ENCODE measurements around the gene ZHX3. TPM values are rescaled to one million over a fixed set of nuclear protein-coding genes. Genes with fewer than 3 reads are reported as not detected.
A peak's percentile ranks its signal among the peaks of the same experiment; 100 is the strongest.

The ZHX3 gene
- polyA plus RNA-seq, 3 donors: 0.58 to 3.2 (median 1.1) TPM

DNA sequence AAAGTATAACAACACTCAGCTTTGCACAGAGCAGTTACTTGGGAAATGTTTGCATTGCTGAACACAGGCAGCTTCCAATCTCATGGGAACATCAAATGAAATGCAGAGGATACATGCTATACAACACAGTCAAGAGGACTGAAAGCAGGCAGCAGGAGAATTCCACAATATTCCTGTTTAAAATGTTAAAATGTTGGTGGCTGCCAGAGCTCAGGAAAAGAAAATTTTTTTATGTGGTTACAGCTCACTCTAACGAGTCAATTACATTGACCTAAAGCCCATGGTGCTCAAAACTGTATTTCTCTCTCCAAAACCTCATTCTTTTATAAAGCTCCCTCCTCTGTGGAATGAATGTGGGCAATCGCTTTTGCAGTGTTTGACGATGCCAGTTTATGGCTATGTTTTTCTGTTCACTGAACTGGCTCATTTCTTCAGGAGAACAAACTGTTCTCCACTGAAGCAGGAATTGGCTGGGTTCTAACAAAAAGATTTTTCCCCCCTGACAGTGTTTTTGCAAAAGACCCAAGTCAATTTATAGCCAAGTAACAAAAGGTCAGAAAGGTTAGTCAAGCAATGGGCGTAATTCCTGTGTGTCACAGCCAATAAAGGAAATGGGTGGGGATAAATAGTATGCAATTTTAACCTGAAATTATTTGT, 69.0 kb downstream of the ZHX3 start:
- no peak overlapping the region for H2AFZ ChIP-seq (ENCODE audit: insufficient read depth, low read depth, low read length, poor library complexity, severe bottlenecking)
- no peak overlapping the region for H3K9ac ChIP-seq (ENCODE audit: insufficient read depth, low read length, poor library complexity, severe bottlenecking)
- WGBS (ENCODE audit: insufficient coverage): no CpG with 5 or more reads among the region's 4 CpGs
- H3K27ac Mint-ChIP-seq: no peak overlapping the region
- peaks cover 15 to 19% of the 10 kb centered on the region in 2 donors for H3K4me1 ChIP-seq (ENCODE audit: control insufficient read depth in 1 of 2, insufficient read depth in 2 of 2, low read length in 2 of 2)
- no peaks in the 10 kb centered on the region for H3K9me3 ChIP-seq (replicated peaks in 1 of 2; ENCODE audit: control insufficient read depth in 1 of 2, insufficient read depth in 1 of 2, low read length in 2 of 2)
- H3K27me3 Mint-ChIP-seq (ENCODE audit: low read depth in 3 of 3): peaks cover 25 to 42% (median 28%) of the 10 kb centered on the region in 3 donors
- no peak overlapping the region for H3K4me3 ChIP-seq (replicated peaks in 1 of 3; ENCODE audit: low read depth in 2 of 3, low read length in 3 of 3)
- H3K27me3 ChIP-seq (ENCODE audit: control insufficient read depth in 2 of 2, insufficient read depth in 2 of 2, low read length in 2 of 2): peaks cover 9 to 19% of the 10 kb centered on the region in 2 donors
- H3K36me3 Mint-ChIP-seq: peaks cover 6 to 21% of the 10 kb centered on the region in 2 donors
- TF ChIP-seq, protein P1, sequence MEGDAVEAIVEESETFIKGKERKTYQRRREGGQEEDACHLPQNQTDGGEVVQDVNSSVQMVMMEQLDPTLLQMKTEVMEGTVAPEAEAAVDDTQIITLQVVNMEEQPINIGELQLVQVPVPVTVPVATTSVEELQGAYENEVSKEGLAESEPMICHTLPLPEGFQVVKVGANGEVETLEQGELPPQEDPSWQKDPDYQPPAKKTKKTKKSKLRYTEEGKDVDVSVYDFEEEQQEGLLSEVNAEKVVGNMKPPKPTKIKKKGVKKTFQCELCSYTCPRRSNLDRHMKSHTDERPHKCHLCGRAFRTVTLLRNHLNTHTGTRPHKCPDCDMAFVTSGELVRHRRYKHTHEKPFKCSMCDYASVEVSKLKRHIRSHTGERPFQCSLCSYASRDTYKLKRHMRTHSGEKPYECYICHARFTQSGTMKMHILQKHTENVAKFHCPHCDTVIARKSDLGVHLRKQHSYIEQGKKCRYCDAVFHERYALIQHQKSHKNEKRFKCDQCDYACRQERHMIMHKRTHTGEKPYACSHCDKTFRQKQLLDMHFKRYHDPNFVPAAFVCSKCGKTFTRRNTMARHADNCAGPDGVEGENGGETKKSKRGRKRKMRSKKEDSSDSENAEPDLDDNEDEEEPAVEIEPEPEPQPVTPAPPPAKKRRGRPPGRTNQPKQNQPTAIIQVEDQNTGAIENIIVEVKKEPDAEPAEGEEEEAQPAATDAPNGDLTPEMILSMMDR (IDR thresholded peaks at IDR 0.05): no peak
- H3K4me3 Mint-ChIP-seq: peak overlapping the region in 1 of 2 donors; percentile 52
- H3K36me3 ChIP-seq (replicated peaks in 1 of 2; ENCODE audit: control insufficient read depth in 1 of 2, insufficient read depth in 2 of 2, low read length in 2 of 2): no peaks in the 10 kb centered on the region
- DNase-seq: no peak
- H3K79me2 ChIP-seq (ENCODE audit: insufficient read depth, low read length): no peaks in the 10 kb centered on the region
- H3K4me1 Mint-ChIP-seq: peaks cover 30% of the 10 kb centered on the region
- H4K20me1 ChIP-seq (ENCODE audit: insufficient read depth, low read length): peaks cover 5% of the 10 kb centered on the region
- peaks cover 0 to 1% (median 0%) of the 10 kb centered on the region in 7 donors for H3K9me3 Mint-ChIP-seq
- no peak overlapping the region for H3K4me2 ChIP-seq (replicated peaks; ENCODE audit: extremely low read depth, low read length, poor library complexity, severe bottlenecking)
- intact Hi-C loops (cut with micrococcal nuclease): no loop called here
- H3K27ac ChIP-seq (ENCODE audit: low read depth in 1 of 2, low read length in 2 of 2): no peak overlapping the region

DNA sequence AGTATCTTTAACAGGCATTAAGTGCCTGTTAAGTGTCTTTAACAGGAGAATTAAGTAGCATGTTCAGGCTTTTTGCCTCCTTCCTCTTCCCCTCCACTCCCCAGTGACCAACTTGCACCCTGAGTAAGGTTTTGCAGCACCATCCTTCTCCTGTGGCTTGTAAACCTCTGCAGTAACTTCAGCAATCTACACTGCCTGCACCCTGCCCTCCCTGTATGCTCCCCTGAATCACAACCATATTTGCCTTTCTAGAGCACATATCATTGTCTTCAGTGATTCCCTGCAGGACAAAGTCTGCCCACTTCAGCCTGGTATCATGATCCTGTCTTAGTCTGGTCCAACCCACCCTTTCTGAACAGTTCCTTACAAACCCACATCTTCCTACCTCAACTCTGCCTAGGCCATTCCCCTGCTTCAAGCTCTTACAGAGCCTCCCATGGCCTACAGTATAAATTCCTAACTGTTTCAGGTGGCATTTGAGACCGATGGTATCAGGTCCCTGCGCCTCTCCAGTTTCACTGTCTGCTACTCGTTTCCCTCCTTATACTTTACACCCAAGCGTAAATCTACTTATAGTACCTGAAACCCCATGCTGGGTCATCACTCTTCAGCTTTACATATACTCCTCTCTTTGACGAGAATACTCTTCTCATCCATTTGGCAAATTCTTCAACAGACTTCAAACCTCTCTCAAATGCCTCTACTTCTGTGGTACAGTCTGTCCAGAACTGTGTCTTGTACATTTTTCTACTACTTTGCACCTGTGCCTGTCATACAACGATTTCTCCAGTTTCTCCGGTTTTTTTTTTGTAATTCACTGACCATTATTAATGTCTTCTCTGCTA, 69.8 kb downstream of the ZHX3 start:
- Histone ChIP-seq H3K79me2 (ENCODE audit: insufficient read depth, low read length) (no peaks in the 10 kb centered on the region), H3K4me3 (replicated peaks in 1 of 3; ENCODE audit: low read depth in 2 of 3, low read length in 3 of 3) (no peak overlapping the region), H3K9ac (ENCODE audit: insufficient read depth, low read length, poor library complexity, severe bottlenecking) (no peak overlapping the region), H3K4me2 (replicated peaks; ENCODE audit: extremely low read depth, low read length, poor library complexity, severe bottlenecking) (no peak overlapping the region), H4K20me1 (ENCODE audit: insufficient read depth, low read length) (peaks cover 5% of the 10 kb centered on the region), H3K36me3 (replicated peaks in 1 of 2; ENCODE audit: control insufficient read depth in 1 of 2, insufficient read depth in 2 of 2, low read length in 2 of 2) (no peaks in the 10 kb centered on the region), H2AFZ (ENCODE audit: insufficient read depth, low read depth, low read length, poor library complexity, severe bottlenecking) (no peak overlapping the region), H3K4me1 (ENCODE audit: control insufficient read depth in 1 of 2, insufficient read depth in 2 of 2, low read length in 2 of 2) (peaks cover 15 to 19% of the 10 kb centered on the region in 2 donors), H3K27ac (ENCODE audit: low read depth in 1 of 2, low read length in 2 of 2) (no peak overlapping the region), H3K9me3 (replicated peaks in 1 of 2; ENCODE audit: control insufficient read depth in 1 of 2, insufficient read depth in 1 of 2, low read length in 2 of 2) (no peaks in the 10 kb centered on the region), H3K27me3 (ENCODE audit: control insufficient read depth in 2 of 2, insufficient read depth in 2 of 2, low read length in 2 of 2) (peaks cover 9 to 14% of the 10 kb centered on the region in 2 donors)
- 98% methylated on average over 7 of the region's 7 CpGs for WGBS (ENCODE audit: insufficient coverage)
- Mint-ChIP-seq H3K27me3 (ENCODE audit: low read depth in 3 of 3) (peaks cover 21 to 39% (median 22%) of the 10 kb centered on the region in 3 donors), H3K36me3 (peaks cover 6 to 18% of the 10 kb centered on the region in 2 donors), H3K4me1 (peaks cover 30% of the 10 kb centered on the region), H3K4me3 (peak overlapping the region in 1 of 2 donors; percentile 52), H3K9me3 (peaks cover 0 to 1% (median 0%) of the 10 kb centered on the region in 7 donors), H3K27ac (peak overlapping the region in 1 of 7 donors; percentile 17)
- intact Hi-C loops (cut with micrococcal nuclease): no loop called here
- no peak for DNase-seq
- TF ChIP-seq, protein P1 (IDR thresholded peaks at IDR 0.05): no peak

Data from CD14-positive monocyte (primary cell).